OCI-LY1 (cell line): ENCODE measurements around the gene TCF23.

Experiments
- CTCF ChIP-seq: fragments of 200-600 bp; sonication (generic), shearing (Covaris generic); IDR thresholded peaks from 2 replicates; pipeline ENCODE4 v1.5.1; 2017; ENCODE audit warnings: mild to moderate bottlenecking, antibody characterized with exemption, low read length, moderate library complexity, mixed read lengths
- EZH2 ChIP-seq: fragments of 200-600 bp; sonication (generic), shearing (Covaris generic); IDR thresholded peaks from 2 replicates; pipeline ENCODE4 v1.8.0; 2017; ENCODE audit warnings: borderline replicate concordance, mixed run types, mild to moderate bottlenecking, antibody characterized with exemption, low read length, moderate library complexity, mixed read lengths

GRCh38 chr2:27159271-27159670 is 10.5 kb downstream of the TCF23 start:
- TF ChIP-seq CTCF = no peak
- TF ChIP-seq EZH2 = no peak
